Measurements from ENCODE around the gene SPON1. TPM values are rescaled to one million over a fixed set of nuclear protein-coding genes. Genes with fewer than 3 reads are reported as not detected.

SPON1 gene
- total RNA-seq, 1 experiment from 2014 or later, result 46.9 TPM

DNA sequence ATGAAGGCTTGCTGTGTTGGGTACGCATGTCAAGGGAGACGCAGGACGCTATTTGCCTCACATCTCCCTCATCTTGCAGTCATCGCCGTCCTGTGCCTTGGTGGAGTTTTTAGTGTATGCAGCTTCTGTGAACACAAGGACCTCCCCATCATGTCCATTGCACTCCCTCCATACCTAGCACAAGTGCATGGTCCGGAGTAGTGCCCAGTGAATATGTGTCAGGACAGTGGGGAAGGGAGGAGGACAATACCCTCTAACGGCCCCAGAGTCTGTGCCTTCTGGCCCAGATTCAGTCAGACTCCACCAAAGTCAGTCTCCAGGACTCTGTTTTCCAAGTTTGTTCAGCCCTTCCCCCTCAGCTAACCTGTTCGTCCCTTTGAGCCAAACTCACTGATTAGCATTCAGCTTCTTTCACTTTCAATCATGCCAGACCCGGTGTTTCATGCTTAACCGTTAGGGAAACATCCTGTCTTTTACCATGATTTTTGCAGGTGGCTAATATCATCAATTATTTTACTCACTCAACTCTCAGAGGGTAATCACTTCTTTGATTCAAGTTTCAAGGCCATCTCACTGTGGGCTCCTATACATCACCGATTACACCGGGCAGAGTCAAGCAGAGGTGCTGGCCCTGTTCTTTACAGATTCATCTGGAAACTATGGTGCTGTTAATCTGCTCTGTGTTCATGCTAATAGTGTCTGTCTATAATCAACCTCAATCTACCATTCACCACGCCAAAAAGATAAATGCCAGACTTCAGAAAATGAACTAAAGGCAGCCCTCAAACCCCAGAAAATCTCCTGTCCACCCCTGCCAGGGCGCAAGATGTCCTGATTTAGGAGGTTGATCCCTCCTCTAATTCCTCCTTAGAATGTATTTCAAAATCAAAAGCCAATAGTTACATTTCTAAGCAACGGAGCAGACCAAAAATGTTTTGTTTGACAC lies 240.0 kb downstream of the SPON1 start:
- ChIA-PET CTCF (no interaction called here), POLR2A (no interaction called here)
- Mint-ChIP-seq H3K4me3 (ENCODE audit: unreplicated experiment) (no peak overlapping the region), H3K4me1 (ENCODE audit: low read depth, unreplicated experiment) (no peaks in the 10 kb centered on the region), H3K27me3 (ENCODE audit: insufficient read depth, unreplicated experiment) (no peaks in the 10 kb centered on the region), H3K9me3 (ENCODE audit: unreplicated experiment) (peaks cover 9% of the 10 kb centered on the region), H3K36me3 (ENCODE audit: insufficient read depth, unreplicated experiment) (no peaks in the 10 kb centered on the region), H3K27ac (ENCODE audit: unreplicated experiment) (no peak overlapping the region)
- intact Hi-C loops (cut with micrococcal nuclease; ENCODE audit: unreplicated experiment), result no loop called here
- no TSS peak for BruUV-seq (replicated peaks)
- Histone ChIP-seq H3K4me3 (ENCODE audit: low read depth, low read length) (no peak overlapping the region), H3K4me1 (no peaks in the 10 kb centered on the region), H3K27me3 (replicated peaks; ENCODE audit: control insufficient read depth, insufficient read depth, low read length) (no peaks in the 10 kb centered on the region), H3K36me3 (ENCODE audit: control insufficient read depth, insufficient read depth, low read length) (no peaks in the 10 kb centered on the region), H3K9me3 (no peaks in the 10 kb centered on the region)
- no peak for DNase-seq
- TF ChIP-seq, protein P1, sequence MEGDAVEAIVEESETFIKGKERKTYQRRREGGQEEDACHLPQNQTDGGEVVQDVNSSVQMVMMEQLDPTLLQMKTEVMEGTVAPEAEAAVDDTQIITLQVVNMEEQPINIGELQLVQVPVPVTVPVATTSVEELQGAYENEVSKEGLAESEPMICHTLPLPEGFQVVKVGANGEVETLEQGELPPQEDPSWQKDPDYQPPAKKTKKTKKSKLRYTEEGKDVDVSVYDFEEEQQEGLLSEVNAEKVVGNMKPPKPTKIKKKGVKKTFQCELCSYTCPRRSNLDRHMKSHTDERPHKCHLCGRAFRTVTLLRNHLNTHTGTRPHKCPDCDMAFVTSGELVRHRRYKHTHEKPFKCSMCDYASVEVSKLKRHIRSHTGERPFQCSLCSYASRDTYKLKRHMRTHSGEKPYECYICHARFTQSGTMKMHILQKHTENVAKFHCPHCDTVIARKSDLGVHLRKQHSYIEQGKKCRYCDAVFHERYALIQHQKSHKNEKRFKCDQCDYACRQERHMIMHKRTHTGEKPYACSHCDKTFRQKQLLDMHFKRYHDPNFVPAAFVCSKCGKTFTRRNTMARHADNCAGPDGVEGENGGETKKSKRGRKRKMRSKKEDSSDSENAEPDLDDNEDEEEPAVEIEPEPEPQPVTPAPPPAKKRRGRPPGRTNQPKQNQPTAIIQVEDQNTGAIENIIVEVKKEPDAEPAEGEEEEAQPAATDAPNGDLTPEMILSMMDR (IDR thresholded peaks at IDR 0.05; ENCODE audit: insufficient read depth in 1 of 2, low read depth in 1 of 2, low read length in 1 of 2, severe bottlenecking in 1 of 2, unreplicated experiment in 1 of 2), result no peak

DNA sequence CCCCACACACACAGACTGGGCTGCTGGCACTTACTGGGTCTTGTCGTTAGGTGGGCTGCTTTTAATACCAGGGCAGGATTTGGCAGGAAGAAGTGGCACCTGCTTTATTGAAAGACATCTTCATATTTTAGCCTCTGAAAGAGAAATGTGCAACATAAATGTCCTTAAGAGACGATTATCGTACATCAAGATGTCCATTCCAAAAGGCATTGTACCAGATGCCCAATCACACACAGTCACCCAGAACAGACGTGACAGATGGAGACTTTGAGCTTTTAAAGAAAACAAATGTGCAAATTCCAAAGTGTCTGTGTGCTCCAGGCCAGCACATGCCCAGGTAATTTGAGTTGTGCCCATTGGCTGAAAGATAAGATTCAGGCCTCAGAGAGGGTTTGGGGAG lies 240.8 kb downstream of the SPON1 start:
- TF ChIP-seq, protein P1 (IDR thresholded peaks at IDR 0.05; ENCODE audit: insufficient read depth in 1 of 2, low read depth in 1 of 2, low read length in 1 of 2, severe bottlenecking in 1 of 2, unreplicated experiment in 1 of 2), result no peak
- no peaks in the 10 kb centered on the region for H3K9me3 ChIP-seq
- DNase-seq, result no peak
- POLR2A ChIA-PET, result no interaction called here
- no TSS peak for BruUV-seq (replicated peaks)
- no peaks in the 10 kb centered on the region for H3K27me3 ChIP-seq (replicated peaks; ENCODE audit: control insufficient read depth, insufficient read depth, low read length)
- no peak overlapping the region for H3K4me3 ChIP-seq (ENCODE audit: low read depth, low read length)
- no peaks in the 10 kb centered on the region for H3K4me1 ChIP-seq
- no peaks in the 10 kb centered on the region for H3K36me3 Mint-ChIP-seq (ENCODE audit: insufficient read depth, unreplicated experiment)
- no peaks in the 10 kb centered on the region for H3K27me3 Mint-ChIP-seq (ENCODE audit: insufficient read depth, unreplicated experiment)
- H3K27ac Mint-ChIP-seq (ENCODE audit: unreplicated experiment), result no peak overlapping the region
- no peaks in the 10 kb centered on the region for H3K36me3 ChIP-seq (ENCODE audit: control insufficient read depth, insufficient read depth, low read length)
- peaks cover 9% of the 10 kb centered on the region for H3K9me3 Mint-ChIP-seq (ENCODE audit: unreplicated experiment)
- no peaks in the 10 kb centered on the region for H3K4me1 Mint-ChIP-seq (ENCODE audit: low read depth, unreplicated experiment)
- intact Hi-C loops (cut with micrococcal nuclease; ENCODE audit: unreplicated experiment), result no loop called here
- CTCF ChIA-PET, result no interaction called here
- no peak overlapping the region for H3K4me3 Mint-ChIP-seq (ENCODE audit: unreplicated experiment)

DNA sequence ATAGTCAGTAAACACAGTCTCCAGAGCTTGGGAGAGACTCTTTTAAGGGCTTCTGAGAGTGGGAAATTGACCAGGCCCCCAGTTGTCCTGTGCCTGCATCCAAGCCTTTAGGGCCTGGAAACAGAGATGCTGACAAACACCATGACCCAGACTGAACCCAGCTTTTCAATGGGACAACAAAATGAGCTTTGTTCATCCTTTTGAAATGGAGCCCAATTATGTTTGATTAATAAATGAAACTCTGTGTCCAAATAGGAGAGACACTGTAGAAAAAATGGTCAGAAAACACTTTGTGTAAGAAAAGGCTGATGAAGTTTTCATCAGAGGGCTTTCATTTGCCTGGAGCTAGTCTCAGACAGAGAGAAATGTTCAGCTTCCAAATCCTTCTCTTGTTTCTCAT lies 250.5 kb downstream of the SPON1 start:
- ChIA-PET POLR2A (no interaction called here), CTCF (no interaction called here)
- no peaks in the 10 kb centered on the region for H3K4me1 ChIP-seq
- intact Hi-C loops (cut with micrococcal nuclease; ENCODE audit: unreplicated experiment), result no loop called here
- no peaks in the 10 kb centered on the region; the same call in 1 of the 2 replicates for H3K9me3 ChIP-seq
- H3K9me3 Mint-ChIP-seq (ENCODE audit: unreplicated experiment), result no peaks in the 10 kb centered on the region
- DNase-seq, result no peak
- TF ChIP-seq, protein P1 (IDR thresholded peaks at IDR 0.05; ENCODE audit: insufficient read depth in 1 of 2, low read depth in 1 of 2, low read length in 1 of 2, severe bottlenecking in 1 of 2, unreplicated experiment in 1 of 2), result no peak
- no peak overlapping the region for H3K4me3 Mint-ChIP-seq (ENCODE audit: unreplicated experiment)
- BruUV-seq (replicated peaks), result no TSS peak
- H3K27me3 Mint-ChIP-seq (ENCODE audit: insufficient read depth, unreplicated experiment), result no peaks in the 10 kb centered on the region
- H3K4me1 Mint-ChIP-seq (ENCODE audit: low read depth, unreplicated experiment), result no peaks in the 10 kb centered on the region
- H3K27me3 ChIP-seq (replicated peaks; ENCODE audit: control insufficient read depth, insufficient read depth, low read length), result no peaks in the 10 kb centered on the region
- no peaks in the 10 kb centered on the region for H3K36me3 ChIP-seq (ENCODE audit: control insufficient read depth, insufficient read depth, low read length)
- no peaks in the 10 kb centered on the region for H3K36me3 Mint-ChIP-seq (ENCODE audit: insufficient read depth, unreplicated experiment)
- no peak overlapping the region for H3K27ac Mint-ChIP-seq (ENCODE audit: unreplicated experiment)
- H3K4me3 ChIP-seq (ENCODE audit: low read depth, low read length), result no peak overlapping the region
